ENCODE measurements around the gene BST1.

BST1 gene

DNA sequence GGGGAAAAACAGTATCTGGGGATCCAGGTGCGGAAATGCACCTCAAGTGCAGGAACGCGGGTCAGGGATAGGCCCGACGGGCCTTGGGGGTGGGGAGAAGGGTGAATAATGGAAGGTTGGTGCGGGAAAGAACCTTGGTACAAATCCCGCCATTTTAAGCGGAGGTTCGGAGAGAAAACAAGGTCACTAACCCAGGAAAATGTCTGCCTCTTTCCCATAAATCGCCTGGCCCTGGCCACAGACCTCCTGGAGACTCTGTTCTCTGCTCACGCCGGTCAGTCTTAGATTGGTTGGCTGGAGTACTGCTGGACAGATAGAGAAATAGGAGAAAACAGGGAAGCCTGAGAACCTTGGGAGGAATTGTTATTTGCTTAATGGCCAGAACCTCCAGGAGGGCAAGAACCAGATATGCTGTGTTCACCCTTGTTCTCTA lies 46.8 kb upstream of the BST1 start:
- Mint-ChIP-seq H3K4me3 (peak overlapping the region; percentile 93 to 98 (median 97)), H3K36me3 (ENCODE audit: low read depth) (no peaks in the 10 kb centered on the region), H3K27ac (peak overlapping the region; percentile 99 to 100 (median 100)), H3K4me1 (peaks cover 41% of the 10 kb centered on the region), H3K27me3 (ENCODE audit: low read depth) (no peaks in the 10 kb centered on the region), H3K9me3 (no peaks in the 10 kb centered on the region)
- TF ChIP-seq, protein P1, sequence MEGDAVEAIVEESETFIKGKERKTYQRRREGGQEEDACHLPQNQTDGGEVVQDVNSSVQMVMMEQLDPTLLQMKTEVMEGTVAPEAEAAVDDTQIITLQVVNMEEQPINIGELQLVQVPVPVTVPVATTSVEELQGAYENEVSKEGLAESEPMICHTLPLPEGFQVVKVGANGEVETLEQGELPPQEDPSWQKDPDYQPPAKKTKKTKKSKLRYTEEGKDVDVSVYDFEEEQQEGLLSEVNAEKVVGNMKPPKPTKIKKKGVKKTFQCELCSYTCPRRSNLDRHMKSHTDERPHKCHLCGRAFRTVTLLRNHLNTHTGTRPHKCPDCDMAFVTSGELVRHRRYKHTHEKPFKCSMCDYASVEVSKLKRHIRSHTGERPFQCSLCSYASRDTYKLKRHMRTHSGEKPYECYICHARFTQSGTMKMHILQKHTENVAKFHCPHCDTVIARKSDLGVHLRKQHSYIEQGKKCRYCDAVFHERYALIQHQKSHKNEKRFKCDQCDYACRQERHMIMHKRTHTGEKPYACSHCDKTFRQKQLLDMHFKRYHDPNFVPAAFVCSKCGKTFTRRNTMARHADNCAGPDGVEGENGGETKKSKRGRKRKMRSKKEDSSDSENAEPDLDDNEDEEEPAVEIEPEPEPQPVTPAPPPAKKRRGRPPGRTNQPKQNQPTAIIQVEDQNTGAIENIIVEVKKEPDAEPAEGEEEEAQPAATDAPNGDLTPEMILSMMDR (IDR thresholded peaks at IDR 0.05; ENCODE audit: unreplicated experiment in 3 of 3): no peak

- peaks cover 31% of the 10 kb centered on the region for H3K4me1 Mint-ChIP-seq
- peak overlapping the region; percentile 99 to 100 (median 100) for H3K27ac Mint-ChIP-seq
- no peaks in the 10 kb centered on the region for H3K9me3 Mint-ChIP-seq
- peak overlapping the region; percentile 67 to 86 (median 78) for H3K4me3 Mint-ChIP-seq
- no peaks in the 10 kb centered on the region for H3K27me3 Mint-ChIP-seq (ENCODE audit: low read depth)
- no peaks in the 10 kb centered on the region for H3K36me3 Mint-ChIP-seq (ENCODE audit: low read depth)
- TF ChIP-seq, protein P1 (IDR thresholded peaks at IDR 0.05; ENCODE audit: unreplicated experiment in 3 of 3): no peak
Observed at GRCh38 chr4:15657366-15657765, 45.5 kb upstream of the BST1 start.

GRCh38 chr4:15658136-15658770 lies 44.6 kb upstream of the BST1 start:
- Mint-ChIP-seq H3K36me3 (ENCODE audit: low read depth) (no peaks in the 10 kb centered on the region), H3K27ac (no peak overlapping the region), H3K4me3 (no peak overlapping the region), H3K9me3 (no peaks in the 10 kb centered on the region), H3K4me1 (peaks cover 23% of the 10 kb centered on the region), H3K27me3 (ENCODE audit: low read depth) (no peaks in the 10 kb centered on the region)
- TF ChIP-seq, protein P1 (IDR thresholded peaks at IDR 0.05; ENCODE audit: unreplicated experiment in 3 of 3): no peak

GRCh38 chr4:15658781-15659180 lies 44.1 kb upstream of the BST1 start:
- Mint-ChIP-seq H3K4me3 (no peak overlapping the region), H3K4me1 (peaks cover 17% of the 10 kb centered on the region), H3K36me3 (ENCODE audit: low read depth) (no peaks in the 10 kb centered on the region), H3K27ac (no peak overlapping the region), H3K27me3 (ENCODE audit: low read depth) (no peaks in the 10 kb centered on the region), H3K9me3 (no peaks in the 10 kb centered on the region)
- TF ChIP-seq, protein P1 (IDR thresholded peaks at IDR 0.05; ENCODE audit: unreplicated experiment in 3 of 3): no peak

- Mint-ChIP-seq H3K36me3 (ENCODE audit: low read depth) (no peaks in the 10 kb centered on the region), H3K27me3 (ENCODE audit: low read depth) (no peaks in the 10 kb centered on the region), H3K4me1 (peaks cover 10% of the 10 kb centered on the region)
Observed at GRCh38 chr4:15659768-15660570, 42.9 kb upstream of the BST1 start.

More at GRCh38 chr4:15659768-15660570, 42.9 kb upstream of the BST1 start:
- H3K27ac Mint-ChIP-seq: no peak overlapping the region
- no peaks in the 10 kb centered on the region for H3K9me3 Mint-ChIP-seq
- TF ChIP-seq, protein P1 (IDR thresholded peaks at IDR 0.05; ENCODE audit: unreplicated experiment in 3 of 3): no peak
- no peak overlapping the region for H3K4me3 Mint-ChIP-seq
